Activated T-helper 9 cell treated with anti-CD3 and anti-CD28 coated beads, Interleukin-2, amount 50 U/mL, for 16 hours (primary cell): ENCODE measurements around the gene CHD9.
"Not testable (repeated sequence)": the region's sequence is repeated elsewhere in the genome, so short reads cannot be mapped to it uniquely, and the experiment has no call there.

Experiments
- DNase-seq: peaks from one replicate; pipeline ENCODE4 v3.0.0-alpha.2; 2020; ENCODE audit warnings: low read depth

CHD9 gene

DNA sequence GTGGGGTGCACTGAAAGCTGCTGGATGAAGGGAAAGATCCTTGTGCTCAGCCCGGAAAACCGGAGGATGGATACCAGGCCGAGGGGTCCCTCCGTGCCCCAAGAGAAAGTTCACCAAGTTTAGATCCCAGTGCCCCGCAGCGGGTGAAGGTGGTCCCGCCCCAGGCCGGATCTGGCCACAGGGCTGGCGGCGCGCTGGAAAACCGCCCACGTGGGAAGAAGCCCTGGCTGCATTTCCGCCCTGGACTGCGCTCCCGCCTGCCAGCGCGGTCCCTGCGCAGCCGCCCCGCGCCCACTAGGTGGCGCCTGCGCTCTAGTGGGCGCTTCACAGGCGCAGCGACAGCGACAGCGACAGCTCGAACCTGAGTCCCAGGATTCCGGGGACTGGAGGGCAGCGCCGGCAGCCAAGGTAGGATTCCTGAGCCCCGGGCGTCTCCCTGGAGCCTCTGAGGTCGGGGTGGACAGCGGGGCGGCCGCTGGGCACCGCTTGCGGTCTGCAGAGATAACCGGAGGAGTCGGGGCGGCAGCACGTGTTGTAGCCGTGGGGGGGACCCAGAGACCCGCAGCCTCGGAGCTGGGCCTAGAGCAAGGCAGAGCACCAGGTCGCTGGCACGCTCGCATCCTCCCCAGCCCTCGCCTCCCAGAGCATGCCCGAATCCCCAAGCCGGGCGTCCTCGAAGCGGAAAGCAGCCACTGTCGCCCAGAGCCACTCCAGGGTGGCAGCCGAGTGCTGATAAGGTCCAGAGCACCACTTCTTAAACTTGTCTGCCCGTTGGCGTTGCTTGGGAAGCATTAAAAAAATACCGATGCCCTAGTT is at the start of gene CHD9:
Gene CHD9 (plus strand): TSS at position 322 of the 816 bp plus-strand sequence. CDS start 101,099 bp downstream, outside the sequence.
- peak; percentile 58 for DNase-seq

DNA sequence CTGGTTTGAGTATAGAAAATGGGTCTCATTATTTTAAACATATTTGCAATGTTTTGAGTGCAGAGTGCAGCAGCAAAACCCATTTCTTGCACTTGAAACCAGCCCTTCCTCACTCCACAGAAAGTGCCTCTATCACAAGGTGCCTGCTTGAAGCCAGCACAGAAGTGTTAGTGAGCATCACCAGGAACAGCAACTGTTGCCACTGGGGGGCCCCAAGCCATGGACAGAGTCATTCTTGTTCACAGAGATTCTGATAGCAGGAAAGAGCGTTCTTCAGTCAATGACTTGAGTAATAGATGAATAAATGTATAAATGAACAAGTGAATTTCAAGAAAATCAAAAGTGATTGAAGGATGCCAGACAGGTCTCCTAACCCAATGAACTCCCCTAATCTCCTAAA is 47.7 kb upstream of the CHD9 start:
- DNase-seq: no peak

DNA sequence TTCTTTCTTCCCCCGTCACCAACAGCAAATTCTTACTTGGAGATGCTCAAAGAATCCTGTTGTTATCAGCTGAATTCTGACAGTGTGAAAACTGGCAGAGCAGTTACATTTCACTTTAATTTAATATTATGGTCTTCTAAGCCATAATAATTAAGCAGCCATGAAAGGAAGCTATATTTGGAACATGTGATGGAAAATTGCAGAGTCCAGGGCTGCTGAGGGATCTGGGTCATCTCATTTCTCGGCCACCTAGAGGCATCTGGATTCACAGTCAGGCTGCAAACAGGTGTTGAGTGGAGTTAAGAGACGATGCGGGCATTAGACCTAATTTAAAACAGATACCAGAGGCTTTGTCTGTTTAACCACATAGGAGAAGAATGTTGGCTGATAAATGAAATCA is 40.5 kb upstream of the CHD9 start:
- no peak for DNase-seq

DNA sequence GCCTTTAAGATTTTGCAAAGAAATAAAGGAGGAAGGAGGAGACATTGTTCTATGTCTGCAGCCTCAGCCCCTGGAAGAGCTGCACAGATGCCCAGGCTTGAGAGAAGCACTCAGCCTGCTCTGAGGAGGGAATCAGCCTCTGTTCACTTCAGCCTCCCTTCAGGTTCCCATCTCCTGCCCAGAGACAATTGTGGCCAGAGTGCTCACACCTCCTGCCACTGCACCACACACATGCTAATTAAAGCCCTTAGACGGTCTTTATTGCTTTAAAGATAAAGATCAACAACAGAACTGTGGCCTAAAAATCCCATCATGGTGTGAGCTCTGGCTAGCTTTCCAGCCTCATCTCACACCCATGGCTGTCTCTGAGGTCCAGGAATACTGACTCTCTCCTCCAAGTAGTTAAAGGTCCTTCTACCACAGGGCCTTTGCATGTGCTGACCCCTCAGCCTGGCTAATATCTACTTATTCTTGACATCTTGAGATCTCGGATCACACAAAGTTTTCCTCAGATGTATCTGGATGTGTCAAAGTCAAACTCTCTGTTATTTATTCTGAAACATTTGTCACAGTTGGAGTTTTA is 35.9 kb upstream of the CHD9 start:
- no peak for DNase-seq

GRCh38 chr16:53022374-53022773 is 32.4 kb upstream of the CHD9 start:
- no peak for DNase-seq

DNA sequence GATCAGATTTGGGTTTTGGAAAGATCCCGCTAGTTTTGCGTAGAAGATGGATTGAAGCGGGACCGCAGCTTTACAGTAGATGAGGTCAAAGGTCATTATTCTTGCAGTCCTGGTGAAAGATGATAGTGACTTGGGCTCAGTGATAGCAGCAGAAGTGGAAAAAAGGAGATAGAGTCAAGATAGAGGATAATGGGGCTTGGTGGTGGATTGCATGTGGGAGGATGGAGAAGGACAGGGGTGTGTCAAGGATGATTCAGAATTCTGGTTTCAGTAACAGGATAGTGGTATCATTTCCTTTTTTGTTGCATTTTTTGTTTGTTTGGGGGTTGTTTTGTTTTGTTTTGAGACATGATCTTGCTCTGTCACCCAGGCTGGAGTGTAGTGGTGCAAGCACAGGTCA is 30.7 kb upstream of the CHD9 start:
- no peak for DNase-seq

- DNase-seq: no peak
Measured at GRCh38 chr16:53029971-53030370, 24.8 kb upstream of the CHD9 start.

GRCh38 chr16:53031323-53031942 is 23.4 kb upstream of the CHD9 start:
- no peak for DNase-seq

DNA sequence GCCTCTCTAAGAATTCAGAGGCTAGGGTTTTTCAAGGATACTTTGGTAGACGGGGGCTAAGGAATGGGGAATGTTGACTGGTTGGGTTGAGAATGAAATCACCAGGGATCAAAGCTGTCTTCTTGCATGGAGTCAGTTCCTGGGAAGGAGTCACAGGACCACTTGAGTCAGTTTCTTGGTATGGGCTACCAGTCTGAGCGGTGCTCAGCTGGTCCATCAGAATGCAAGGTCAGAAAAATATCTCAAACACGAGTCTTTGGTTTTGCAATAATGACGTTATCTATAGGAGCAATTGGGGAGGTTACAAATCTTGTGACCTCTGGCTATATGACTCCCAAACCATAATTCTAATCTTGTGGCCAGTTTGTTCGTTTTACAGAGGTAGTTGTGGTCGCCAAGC is 20.5 kb upstream of the CHD9 start:
- no peak for DNase-seq

DNA sequence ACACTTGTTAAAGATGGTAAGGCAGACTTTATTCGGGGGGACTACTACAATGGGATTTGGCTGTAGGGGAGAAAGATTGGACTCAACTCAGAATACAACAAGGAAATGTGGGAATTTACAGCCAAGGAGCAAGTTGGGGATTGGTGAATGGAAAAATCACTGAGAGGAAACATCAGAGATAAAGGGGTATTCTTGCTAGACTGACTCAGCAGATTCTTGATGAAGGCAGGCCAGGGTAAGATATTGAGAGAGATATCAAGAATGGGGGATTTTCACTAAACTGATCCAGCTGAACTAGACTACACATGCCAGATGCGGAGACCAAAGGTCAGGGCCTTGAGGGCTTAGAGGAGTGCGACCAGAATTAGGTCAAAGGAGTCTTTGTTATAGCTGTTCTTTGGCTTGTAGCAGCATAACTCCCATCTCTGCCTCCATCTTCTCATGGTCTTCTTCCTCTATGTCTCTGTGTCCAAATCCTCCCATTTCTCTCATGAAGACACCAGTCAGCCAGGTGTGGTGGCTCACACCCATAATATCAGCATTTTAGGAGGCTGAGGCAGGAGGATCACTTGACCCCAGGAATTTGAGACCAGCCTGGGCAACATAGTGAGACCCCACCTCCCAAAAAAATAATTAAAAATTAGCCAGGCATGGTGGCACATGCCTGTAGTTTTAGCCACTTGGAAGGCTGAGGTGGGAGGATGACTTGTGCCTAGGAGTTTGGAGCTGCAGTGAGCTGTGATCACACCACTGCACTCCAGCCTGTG is 19.4 kb upstream of the CHD9 start:
- no peak for DNase-seq

GRCh38 chr16:53036066-53036465 is 18.7 kb upstream of the CHD9 start:
- DNase-seq: no peak

DNA sequence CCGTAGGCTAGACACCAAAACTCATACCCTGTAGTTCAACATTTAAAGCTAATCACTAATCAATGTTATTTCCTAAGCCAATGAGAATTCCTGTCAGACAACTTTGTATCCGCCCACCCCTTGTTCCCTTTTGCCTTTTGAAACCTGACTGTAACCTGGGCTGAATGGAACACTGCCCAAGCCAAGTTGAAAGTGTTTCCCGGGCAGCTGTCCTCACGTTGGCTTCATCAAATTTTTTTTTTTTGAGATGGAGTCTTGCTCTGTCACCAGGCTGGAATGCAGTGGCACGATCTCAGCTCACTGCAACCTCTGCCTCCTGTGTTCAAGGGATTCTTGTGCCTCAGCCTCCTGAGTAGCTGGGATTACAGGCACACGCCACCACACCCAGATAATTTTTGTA is 18.1 kb upstream of the CHD9 start:
- DNase-seq: not testable (repeated sequence)

GRCh38 chr16:53040788-53041187 is 14.0 kb upstream of the CHD9 start:
- no peak for DNase-seq

GRCh38 chr16:53041320-53042051 is 13.3 kb upstream of the CHD9 start:
- no peak for DNase-seq

DNA sequence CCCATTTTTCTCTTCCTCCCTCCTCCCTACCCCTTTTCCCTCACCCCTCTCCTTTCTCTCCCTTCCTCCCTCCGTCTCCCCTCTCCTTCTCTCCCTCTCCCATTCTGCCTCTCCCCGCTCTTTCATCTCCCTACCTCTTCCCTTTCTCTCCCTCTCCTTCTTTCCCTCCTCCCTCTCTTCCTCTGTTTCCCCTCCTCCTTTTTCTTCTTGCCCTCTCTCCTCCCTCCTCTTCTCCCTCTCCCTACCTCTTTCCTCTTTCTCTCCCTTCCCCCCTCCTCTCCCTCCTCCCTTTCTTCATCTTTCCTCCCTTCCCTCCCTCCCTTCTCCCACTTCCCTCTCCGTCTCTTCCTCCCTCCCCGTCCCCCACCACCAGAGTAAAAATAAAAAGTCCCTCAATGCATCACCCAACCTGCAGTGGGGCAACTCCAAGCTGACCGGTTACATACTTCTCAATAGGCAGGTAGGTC is 12.5 kb upstream of the CHD9 start:
- no peak for DNase-seq

DNA sequence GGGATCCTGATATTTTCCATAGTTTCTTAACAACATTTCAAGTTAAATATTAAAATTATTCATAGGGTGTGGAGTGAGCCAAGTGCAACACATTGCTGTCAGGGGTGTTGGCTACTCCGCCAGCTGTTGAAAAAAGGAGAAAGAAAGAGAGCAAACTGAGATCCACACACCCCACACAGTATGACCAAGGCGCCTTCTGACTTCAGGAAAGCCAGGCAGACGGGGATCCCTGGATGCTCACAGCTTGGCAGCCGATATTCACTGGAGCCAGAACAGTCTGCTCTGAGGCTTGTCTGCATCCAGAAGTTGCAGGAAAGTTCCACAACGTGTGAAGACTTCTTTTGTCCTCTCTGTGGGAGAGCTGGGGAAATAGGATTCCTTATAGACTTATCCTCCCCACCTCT is 11.4 kb upstream of the CHD9 start:
- no peak for DNase-seq

- DNase-seq: no peak
Measured at GRCh38 chr16:53043986-53044601, 10.7 kb upstream of the CHD9 start.

- no peak for DNase-seq
Measured at GRCh38 chr16:53045341-53046220, 9.2 kb upstream of the CHD9 start.

- DNase-seq: not testable (repeated sequence)
Measured at GRCh38 chr16:53047515-53047914, 7.3 kb upstream of the CHD9 start.
